GM18951 (cell line): ENCODE measurements around the gene STK24.

Source experiments
- POLR2A ChIP-seq: IDR thresholded peaks from 4 replicates; pipeline ENCODE4 v1.6.1; 2011; ENCODE audit warnings: mild to moderate bottlenecking; ENCODE audit not compliant: insufficient read length, insufficient read depth; ENCODE audit errors: extremely low read depth
- in situ Hi-C: fragments of 300-500 bp; cut with MboI; formaldehyde crosslinking; loops from one replicate; pipeline ENCODE4 v1.12.0; 2022; ENCODE audit warnings: low sequenced_read_pairs, mixed read lengths, inconsistent platforms; ENCODE audit not compliant: unreplicated experiment

The STK24 gene

DNA sequence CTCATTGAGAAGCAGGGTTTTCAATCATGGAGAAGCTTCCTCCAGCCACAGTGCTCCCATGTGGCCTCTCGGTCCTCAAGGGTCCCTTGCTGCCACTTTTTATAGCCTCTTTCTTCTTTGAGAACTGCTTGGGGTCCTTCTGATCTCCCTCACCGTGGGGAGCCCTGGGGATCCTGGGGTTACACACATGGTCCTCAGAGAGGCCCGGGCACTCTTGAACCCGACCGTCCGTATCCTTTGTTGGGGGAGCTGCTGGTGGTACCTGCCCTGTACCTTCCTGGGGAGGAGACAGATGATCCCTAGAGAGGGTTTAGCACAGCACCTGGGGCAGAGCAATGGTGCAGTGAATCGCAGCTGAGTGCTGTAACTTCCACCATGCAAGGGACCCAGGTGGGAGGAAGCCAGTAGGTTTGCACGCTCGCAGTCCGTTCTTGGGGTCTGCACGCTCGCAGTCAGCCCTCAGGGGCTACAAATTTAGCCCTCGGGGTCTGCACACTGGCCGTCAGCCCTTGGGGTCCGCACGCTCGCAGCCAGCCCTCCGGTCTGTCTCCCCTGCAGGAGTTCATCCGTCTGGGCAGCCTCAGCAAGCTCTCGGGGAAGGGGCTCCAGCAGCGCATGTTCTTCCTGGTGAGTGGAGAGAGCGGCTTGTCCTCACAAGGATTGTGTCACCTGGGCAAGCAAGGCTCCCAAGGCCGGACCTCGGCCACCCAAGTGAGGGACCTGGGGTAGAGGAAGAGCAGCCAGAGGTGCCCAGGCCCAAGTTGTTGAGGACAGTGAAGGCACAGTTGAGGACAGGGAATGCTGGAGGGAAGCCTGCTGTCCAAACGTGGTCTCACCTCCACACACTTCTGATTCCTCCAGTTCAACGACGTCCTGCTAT is 138.4 kb downstream of the STK24 start:
- no peak for TF ChIP-seq POLR2A

DNA sequence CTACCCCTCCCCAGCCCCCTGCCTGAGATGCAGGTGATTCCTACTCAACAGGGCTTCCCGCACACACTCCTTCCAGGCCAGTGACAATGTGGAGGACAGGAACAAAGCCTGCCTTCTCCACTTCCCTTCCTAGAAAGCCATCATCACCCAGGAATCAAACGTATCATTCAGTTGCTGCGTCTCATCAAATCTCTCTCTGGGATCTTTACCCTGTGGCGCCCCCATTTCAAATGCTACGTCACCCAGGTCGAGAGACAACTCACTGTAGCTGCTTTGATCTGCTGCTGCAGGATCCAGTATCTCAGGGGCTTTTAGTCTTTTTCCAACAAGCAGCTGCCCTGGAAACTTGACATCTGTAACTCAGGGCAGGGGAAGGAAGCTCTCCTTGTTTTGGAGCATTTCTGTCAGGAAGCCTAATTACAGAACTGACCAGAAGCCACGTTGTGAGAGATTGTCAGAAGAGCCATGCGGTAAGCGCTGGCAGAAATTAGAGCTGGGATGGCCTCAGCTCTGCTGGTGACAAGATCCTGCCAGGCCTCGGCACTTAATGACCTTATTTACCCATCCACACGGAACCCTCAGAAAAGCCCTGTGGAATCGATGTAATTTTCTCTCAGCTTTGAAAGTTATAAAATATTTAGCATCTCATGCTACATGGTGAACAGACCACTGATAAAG is 140.5 kb downstream of the STK24 start:
- in situ Hi-C loops = loop anchor here (25.0 kb wide), 1 partner anchor 401 kb away; no protein-coding TSS in a partner anchor
- no peak for TF ChIP-seq POLR2A

More for the DNA sequence above, 138.4 kb downstream of the STK24 start:
- in situ Hi-C loops = loop anchor here (25.0 kb wide), 1 partner anchor 399 kb away; no protein-coding TSS in a partner anchor

DNA sequence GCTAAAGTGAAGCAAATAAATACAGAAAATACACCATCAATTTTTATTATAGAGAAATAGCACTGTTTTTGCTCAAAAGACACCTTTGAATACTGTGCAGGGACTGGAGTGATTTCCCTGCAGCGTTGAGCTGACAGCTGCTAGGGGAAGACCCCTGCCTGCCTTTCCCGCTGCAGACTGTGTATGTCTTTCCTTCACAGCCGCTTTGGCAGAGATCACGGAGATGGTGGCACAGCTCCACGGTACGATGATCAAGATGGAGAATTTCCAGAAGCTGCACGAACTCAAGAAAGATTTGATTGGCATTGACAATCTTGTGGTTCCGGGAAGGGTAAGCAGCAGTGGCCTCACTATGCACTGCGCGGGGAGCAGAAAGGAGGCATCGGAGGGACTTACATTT is 141.5 kb downstream of the STK24 start:
- in situ Hi-C loops = loop anchor here (25.0 kb wide), 1 partner anchor 402 kb away; no protein-coding TSS in a partner anchor
- no peak for TF ChIP-seq POLR2A

DNA sequence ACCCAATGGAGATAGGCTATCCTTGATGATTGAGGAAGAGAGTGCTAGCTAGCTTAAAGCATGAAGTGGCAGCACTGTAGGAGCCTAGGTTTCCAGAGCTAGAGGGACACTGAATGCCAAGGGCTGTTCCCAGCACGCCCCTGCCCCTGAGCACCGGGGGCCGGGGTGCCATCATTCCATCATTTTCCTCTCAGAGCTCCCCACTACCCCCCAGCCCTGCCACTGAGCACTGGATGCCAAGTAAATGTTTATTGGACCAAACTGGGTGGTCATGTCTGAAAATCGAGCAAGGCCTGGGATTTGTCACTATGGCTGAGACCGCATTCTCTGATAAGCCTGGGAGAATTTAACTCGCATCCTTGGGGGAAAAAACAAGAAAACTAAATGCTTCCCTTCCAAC is 142.8 kb downstream of the STK24 start:
- TF ChIP-seq POLR2A = no peak
- in situ Hi-C loops = loop anchor here (25.0 kb wide), 1 partner anchor 403 kb away; no protein-coding TSS in a partner anchor

DNA sequence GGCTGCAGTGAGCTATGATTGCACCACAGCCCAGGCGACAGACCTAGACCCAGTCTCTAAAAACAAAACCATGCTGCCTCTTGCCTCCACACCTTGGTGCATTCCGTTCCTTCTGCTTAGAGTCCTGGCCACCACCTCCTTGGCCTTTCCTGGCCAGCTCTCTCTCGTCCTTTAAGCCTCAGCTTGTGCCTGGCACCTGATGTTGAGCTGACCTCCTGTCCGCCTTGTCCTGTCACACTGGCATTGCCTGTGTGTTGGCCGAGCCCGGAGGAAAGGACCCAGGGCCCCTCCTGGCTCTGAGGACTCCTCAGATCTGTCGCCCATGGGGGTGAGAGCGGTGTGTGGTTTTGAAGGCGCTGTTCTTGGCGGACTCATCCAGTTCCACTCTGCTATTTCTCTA is 143.3 kb downstream of the STK24 start:
- no peak for TF ChIP-seq POLR2A
- in situ Hi-C loops = loop anchor here (25.0 kb wide), 1 partner anchor 404 kb away; no protein-coding TSS in a partner anchor

DNA sequence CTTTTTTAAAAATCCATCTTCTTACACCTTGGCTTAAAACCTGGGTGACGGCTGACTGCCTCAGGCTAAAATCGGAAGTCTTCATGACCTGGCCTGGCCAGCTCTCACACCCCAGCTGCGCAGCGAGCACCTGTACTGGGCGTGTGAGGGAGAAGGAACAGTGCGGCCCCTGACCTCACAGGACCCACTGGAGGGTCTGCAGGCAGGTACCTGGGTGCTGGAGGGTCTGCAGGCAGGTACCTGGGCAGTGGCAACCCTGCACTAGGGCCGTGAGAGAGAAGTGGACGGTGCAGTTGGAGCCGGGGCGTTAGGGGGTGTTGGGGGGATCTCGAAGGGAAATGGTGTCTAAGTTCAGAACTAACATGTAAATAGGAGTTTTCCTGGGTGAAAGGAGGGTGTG is 144.3 kb downstream of the STK24 start:
- in situ Hi-C loops = loop anchor here (25.0 kb wide), 1 partner anchor 405 kb away; no protein-coding TSS in a partner anchor
- TF ChIP-seq POLR2A = no peak

DNA sequence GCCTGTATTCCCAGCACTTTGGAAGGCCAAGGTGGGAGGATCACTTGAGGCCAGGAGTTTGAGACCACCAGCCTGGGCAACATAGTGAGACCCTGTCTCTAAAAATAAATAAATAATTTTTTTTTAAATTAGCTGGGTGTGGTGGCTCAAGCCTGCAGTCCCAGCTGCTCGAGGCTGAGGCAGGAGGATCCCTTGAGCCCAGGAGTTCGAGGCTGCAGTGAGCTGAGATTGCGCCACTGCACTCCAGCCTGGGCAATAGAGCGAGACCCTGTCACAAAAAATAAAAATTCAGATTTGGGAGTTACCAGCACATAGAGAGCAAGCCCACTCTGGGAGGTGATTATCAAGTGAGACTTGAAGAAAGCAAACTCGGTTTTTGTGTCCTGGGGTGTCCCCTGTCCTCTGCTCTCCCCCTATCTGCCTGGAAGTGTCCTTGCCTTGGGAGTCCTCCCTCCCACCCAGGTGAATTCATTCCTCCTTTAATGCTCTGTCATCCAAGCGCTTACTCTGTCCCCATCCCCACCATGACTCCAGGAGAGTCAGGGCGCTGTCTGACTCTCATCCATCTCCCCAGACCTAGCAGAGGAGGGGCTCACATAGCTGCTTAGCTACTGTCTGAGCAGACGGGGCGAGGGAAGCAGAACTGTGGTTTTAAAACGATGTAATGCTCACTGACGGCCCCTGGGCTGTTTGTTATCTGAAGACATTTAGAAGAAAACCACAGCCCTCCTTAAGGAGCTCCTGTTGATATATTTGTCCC is 146.8 kb downstream of the STK24 start:
- in situ Hi-C loops = loop anchor here (25.0 kb wide), 1 partner anchor 407 kb away; no protein-coding TSS in a partner anchor
- TF ChIP-seq POLR2A = no peak

DNA sequence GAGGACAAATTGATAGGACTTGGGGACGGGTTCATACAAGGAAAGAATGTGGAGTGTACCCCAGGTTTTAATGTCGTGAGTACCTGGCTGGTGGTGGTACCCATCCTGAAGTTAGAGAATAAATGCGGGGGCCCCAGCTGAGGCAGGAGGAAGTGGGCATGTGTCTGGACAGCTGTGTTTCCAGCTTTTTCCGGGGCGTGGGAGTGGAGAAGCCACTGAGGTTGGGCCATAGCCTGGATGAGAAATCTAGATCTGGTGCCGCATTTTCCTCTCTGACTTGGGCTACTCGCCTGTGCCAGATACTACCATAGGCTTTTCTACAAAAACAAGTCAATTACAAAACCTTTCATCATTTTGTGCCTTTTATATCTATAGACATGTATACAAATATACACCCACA is 147.4 kb downstream of the STK24 start:
- no peak for TF ChIP-seq POLR2A
- in situ Hi-C loops = loop anchor here (25.0 kb wide), 1 partner anchor 408 kb away; no protein-coding TSS in a partner anchor

DNA sequence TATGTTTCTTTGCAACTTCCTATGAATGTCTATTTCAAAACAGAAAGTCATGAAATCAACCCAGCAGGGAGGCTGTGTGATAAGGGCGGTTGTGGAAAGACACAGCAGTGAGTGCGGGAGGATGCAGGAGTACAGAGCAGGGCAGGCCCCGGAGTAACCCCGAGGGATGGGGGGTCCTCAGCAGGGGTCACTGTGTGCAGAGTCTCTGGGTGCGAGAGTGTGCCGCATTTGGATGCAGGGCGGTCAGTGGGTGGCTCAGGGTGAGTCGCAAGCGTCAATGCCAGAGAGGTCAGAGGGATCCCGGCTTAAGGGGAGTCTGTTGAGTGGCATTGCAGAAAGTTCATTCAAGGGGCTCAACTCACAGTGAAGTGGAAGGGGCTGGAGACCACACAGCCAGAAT is 147.8 kb downstream of the STK24 start:
- in situ Hi-C loops = loop anchor here (25.0 kb wide), 1 partner anchor 408 kb away; no protein-coding TSS in a partner anchor
- no peak for TF ChIP-seq POLR2A

DNA sequence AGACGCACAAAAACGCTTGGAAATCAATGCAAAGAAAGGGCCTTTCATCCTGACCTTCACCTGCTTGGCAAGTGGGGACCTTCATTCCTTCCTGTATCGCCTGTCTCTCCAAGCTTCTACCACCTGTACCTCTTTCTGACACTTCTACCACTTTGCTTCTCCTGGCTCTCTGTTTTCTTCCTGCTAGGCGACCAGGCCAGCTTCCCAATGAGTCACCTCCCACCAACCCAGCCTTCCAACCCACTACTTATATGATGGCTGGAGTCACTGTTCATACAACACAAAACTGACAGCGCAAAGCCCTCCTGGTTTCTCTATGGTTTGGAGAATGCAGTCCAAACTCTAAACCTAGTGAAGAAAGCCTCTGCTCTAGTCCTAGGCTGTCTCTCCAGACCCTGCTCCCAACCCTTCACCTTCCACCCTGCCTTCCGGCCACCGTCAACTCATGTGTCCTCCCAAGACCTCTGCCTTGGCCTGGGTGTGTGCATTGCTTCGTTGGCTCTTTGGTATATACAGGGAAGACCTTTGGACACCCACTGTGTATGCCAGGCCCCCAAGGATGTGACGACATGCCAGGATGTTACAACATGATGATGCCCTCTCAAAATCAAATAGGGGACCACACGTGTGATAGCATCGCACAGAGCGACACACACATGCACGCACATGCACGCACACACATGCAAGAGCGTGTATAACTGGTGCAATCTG is 148.5 kb downstream of the STK24 start:
- in situ Hi-C loops = loop anchor here (25.0 kb wide), 1 partner anchor 409 kb away; no protein-coding TSS in a partner anchor
- no peak for TF ChIP-seq POLR2A

DNA sequence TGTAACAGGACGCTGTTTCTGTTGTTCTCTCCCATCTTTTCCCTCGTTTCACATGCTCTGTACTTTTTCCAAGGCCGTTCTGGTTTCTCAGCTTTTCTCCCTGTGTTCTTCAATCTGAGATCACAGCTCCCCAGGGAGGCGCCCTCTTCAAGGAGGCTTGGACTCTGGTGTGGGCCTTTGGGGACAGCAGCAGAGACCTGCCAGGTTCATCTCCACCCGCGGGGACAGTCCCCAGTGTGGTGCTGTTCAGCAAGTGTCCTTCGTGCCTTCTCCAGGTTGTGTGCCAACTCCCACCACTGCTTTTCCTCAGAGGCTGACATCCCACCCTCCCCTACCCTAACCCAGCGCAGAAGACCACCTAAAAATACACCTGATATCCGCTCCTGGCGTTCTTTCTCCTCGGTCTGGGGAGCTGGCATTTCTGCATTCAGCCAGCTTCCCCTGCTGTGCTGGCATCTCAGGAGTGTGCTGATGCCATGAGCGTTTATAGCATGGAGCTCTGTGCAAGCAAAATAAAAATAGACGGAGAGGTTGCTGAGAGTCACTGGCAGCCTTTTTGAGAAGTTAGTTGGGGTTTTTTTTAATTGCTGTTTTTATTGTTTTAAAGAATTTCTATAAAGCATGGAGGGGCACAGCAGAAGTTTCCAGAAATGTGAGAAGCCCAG is 149.4 kb downstream of the STK24 start:
- no peak for TF ChIP-seq POLR2A
- in situ Hi-C loops = loop anchor here (25.0 kb wide), 1 partner anchor 410 kb away; no protein-coding TSS in a partner anchor
